NCI-H1436 (cell line): ENCODE data around the gene CRTC3.

ENCODE experiments used
- DNase-seq: peaks from one replicate; lab custom pipeline; 2025; lab: John Stamatoyannopoulos, UW

The CRTC3 gene

GRCh38 chr15:90594301-90594738 is 64.6 kb downstream of the CRTC3 start:
- peak; percentile 17 for DNase-seq

- DNase-seq: no peak
Observed at GRCh38 chr15:90595763-90596155, 66.0 kb downstream of the CRTC3 start.

- no peak for DNase-seq
Observed at GRCh38 chr15:90596943-90597342, 67.2 kb downstream of the CRTC3 start.

- DNase-seq: no peak
Observed at GRCh38 chr15:90597577-90597976, 67.9 kb downstream of the CRTC3 start.

- DNase-seq: no peak
Observed at GRCh38 chr15:90598031-90598577, 68.4 kb downstream of the CRTC3 start.

GRCh38 chr15:90598679-90599078 is 69.0 kb downstream of the CRTC3 start:
- DNase-seq: no peak

GRCh38 chr15:90599116-90599515 is 69.4 kb downstream of the CRTC3 start:
- no peak for DNase-seq

- DNase-seq: no peak
Observed at GRCh38 chr15:90599644-90600043, 69.9 kb downstream of the CRTC3 start.

- no peak for DNase-seq
Observed at GRCh38 chr15:90600954-90601353, 71.2 kb downstream of the CRTC3 start.

GRCh38 chr15:90603893-90604292 is 74.2 kb downstream of the CRTC3 start:
- no peak for DNase-seq

- DNase-seq: no peak
Observed at GRCh38 chr15:90606641-90607040, 76.9 kb downstream of the CRTC3 start.

- DNase-seq: no peak
Observed at GRCh38 chr15:90607361-90607760, 77.6 kb downstream of the CRTC3 start.

- DNase-seq: no peak
Observed at GRCh38 chr15:90609242-90610180, 79.8 kb downstream of the CRTC3 start.

GRCh38 chr15:90610190-90610589 is 80.5 kb downstream of the CRTC3 start:
- DNase-seq: no peak

GRCh38 chr15:90611157-90611556 is 81.4 kb downstream of the CRTC3 start:
- DNase-seq: no peak

GRCh38 chr15:90617171-90617570 is 87.4 kb downstream of the CRTC3 start:
- DNase-seq: no peak

- no peak for DNase-seq
Observed at GRCh38 chr15:90617668-90618097, 88.0 kb downstream of the CRTC3 start.

- no peak for DNase-seq
Observed at GRCh38 chr15:90618330-90619125, 88.8 kb downstream of the CRTC3 start.

- no peak for DNase-seq
Observed at GRCh38 chr15:90619468-90619867, 89.7 kb downstream of the CRTC3 start.

- DNase-seq: no peak
Observed at GRCh38 chr15:90619939-90620338, 90.2 kb downstream of the CRTC3 start.

GRCh38 chr15:90620379-90621067 is 90.8 kb downstream of the CRTC3 start:
- no peak for DNase-seq

GRCh38 chr15:90623854-90624253 is 94.1 kb downstream of the CRTC3 start:
- DNase-seq: no peak
